Fibroblast of mammary gland (primary cell): Measurements from ENCODE around the gene EVC.
A peak's percentile ranks its signal among the peaks of the same experiment; 100 is the strongest.

ENCODE experiments used
- DNase-seq: peaks from one replicate; pipeline ENCODE4 v3.0.0-alpha.2; 2010; ENCODE audit warnings: low read depth
- H3K4me3 ChIP-seq: 2 replicates; pipeline ENCODE4 v1.5.1; 2011; ENCODE audit warnings: low read depth, mild to moderate bottlenecking, low read length, moderate library complexity; ENCODE audit not compliant: control insufficient read depth
- TF ChIP-seq, protein P1 (sequence below): conservative IDR thresholded peaks from 2 replicates; pipeline ENCODE4 v1.5.1; 2011; ENCODE audit warnings: low read depth, low read length, inconsistent platforms; ENCODE audit not compliant: control insufficient read depth, insufficient read depth

Gene EVC

GRCh38 chr4:5791654-5792053, 80.7 kb downstream of the EVC start:
- no peak for DNase-seq
- TF ChIP-seq, protein P1, sequence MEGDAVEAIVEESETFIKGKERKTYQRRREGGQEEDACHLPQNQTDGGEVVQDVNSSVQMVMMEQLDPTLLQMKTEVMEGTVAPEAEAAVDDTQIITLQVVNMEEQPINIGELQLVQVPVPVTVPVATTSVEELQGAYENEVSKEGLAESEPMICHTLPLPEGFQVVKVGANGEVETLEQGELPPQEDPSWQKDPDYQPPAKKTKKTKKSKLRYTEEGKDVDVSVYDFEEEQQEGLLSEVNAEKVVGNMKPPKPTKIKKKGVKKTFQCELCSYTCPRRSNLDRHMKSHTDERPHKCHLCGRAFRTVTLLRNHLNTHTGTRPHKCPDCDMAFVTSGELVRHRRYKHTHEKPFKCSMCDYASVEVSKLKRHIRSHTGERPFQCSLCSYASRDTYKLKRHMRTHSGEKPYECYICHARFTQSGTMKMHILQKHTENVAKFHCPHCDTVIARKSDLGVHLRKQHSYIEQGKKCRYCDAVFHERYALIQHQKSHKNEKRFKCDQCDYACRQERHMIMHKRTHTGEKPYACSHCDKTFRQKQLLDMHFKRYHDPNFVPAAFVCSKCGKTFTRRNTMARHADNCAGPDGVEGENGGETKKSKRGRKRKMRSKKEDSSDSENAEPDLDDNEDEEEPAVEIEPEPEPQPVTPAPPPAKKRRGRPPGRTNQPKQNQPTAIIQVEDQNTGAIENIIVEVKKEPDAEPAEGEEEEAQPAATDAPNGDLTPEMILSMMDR = no peak
- H3K4me3 ChIP-seq = no peak overlapping the region

DNA sequence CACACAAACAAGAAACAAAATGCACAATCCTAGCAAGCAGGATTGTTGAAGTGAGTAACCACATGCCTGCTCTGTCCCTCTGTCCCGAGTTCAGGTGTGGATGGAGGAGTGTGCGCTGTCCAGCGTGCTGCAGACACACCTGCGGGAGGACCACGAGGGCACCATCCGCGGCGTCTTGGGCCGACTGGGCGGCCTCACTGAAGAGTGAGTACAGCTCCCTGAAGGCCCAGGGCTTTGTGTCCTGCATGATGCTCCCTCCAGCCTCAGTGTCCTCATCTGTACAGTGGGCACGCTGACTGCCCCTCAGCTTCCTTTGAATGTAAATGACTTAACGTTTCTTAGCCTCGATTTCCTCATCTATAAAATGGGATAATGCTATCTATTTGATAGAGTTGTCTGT, 82.5 kb downstream of the EVC start:
- no peak for DNase-seq
- TF ChIP-seq, protein P1 = no peak
- no peak overlapping the region for H3K4me3 ChIP-seq

- no peak overlapping the region for H3K4me3 ChIP-seq
- no peak for DNase-seq
- TF ChIP-seq, protein P1 = no peak
These were observed 84.6 kb downstream of the EVC start for GRCh38 chr4:5795580-5795979.

- DNase-seq = no peak
- TF ChIP-seq, protein P1 = no peak
- H3K4me3 ChIP-seq = no peak overlapping the region
These were observed 86.0 kb downstream of the EVC start for GRCh38 chr4:5796976-5797375.

DNA sequence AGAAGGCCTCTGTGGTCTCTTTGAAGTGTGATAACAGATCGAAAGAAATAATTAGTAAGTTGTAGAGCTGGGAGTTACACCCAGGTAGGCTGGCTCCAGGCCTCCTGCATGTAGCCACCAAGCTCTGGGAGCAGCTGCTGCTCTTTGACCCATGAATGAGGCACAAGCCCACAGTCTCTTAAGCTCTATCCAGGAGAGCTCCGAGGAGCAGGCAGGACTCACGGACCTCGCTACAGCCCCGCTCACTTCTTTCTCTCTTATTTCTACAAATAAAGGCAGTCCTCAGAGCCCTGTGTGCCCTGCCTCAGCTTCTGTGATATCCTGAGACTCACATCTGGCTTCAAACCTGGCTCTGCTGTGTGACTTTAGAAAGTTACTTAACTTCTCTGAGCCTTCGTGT, 86.9 kb downstream of the EVC start:
- no peak for DNase-seq
- no peak overlapping the region for H3K4me3 ChIP-seq
- TF ChIP-seq, protein P1 = no peak

DNA sequence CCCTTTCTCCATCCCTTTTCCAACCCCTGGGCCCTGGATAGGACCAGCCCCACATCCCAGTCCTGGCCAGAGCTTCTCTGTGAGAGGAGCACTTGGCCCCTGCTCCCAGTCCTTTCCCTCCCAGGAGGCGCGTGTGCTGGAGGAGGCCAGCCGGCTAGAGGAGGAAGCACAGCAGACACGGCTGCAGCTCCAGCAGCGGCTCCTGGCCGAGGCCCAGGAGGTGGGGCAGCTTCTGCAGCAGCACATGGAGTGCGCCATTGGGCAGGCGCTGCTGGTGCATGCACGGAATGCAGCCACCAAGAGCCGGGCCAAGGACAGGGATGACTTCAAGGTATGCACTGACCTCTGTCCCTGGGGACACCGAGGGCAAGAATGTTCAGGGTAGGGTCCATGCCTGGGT, 87.5 kb downstream of the EVC start:
- TF ChIP-seq, protein P1 = no peak
- peak; percentile 22 for DNase-seq
- no peak overlapping the region for H3K4me3 ChIP-seq

DNA sequence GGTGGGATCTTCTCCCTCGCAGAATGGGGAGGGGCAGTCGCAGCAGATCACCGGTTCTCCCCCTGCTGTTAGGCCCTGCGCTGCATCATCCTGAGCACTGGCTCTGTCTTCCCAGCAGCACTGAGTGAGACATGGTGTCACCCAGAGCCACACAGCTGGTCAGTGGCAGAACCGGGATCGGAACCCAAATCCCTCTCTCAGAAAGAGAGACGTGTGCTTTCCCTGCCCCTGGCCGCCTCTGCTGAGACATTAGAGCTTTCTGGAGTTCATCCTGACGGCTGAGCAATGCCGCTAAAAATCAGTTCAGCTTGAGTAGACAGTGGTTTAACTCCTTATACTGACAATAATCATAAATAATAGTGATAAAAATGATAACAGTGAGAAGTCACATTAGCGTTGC, 87.9 kb downstream of the EVC start:
- no peak overlapping the region for H3K4me3 ChIP-seq
- DNase-seq = no peak
- TF ChIP-seq, protein P1 = no peak
